Vagina (tissue), 2 donors: ENCODE results near the gene PNKD. TPM values are rescaled to one million over a fixed set of nuclear protein-coding genes. Genes with fewer than 3 reads are reported as not detected.
A peak's percentile ranks its signal among the peaks of the same experiment; 100 is the strongest.

Experiments used
- DNase-seq, 2 donors: peaks; one replicate each; pipeline ENCODE4 v3.0.0-alpha.2; 2017; ENCODE audit errors: extremely low spot score in 2 of 2
- H3K27ac ChIP-seq: fragments of 200-600 bp; sonication (generic); one replicate; pipeline ENCODE4 v1.5.1; 2019
- H3K27me3 ChIP-seq: fragments of 200-600 bp; sonication (generic); one replicate; pipeline ENCODE4 v1.5.1; 2019
- H3K36me3 ChIP-seq, 2 donors: fragments of 200-600 bp; sonication (generic); one replicate each; pipeline ENCODE4 v1.5.1; 2017 to 2019
- H3K4me1 ChIP-seq: fragments of 200-600 bp; sonication (generic); one replicate; pipeline ENCODE4 v1.5.1; 2019
- H3K4me3 ChIP-seq, 2 donors: fragments of 200-600 bp; sonication (generic); 1 replicate in 1 of 2; 2 replicates in 1 of 2; pipeline ENCODE4 v1.5.1; 2016 to 2019
- H3K9me3 ChIP-seq: fragments of 200-600 bp; sonication (generic); one replicate; pipeline ENCODE4 v1.5.1; 2019
- POLR2A ChIP-seq, 2 donors: fragments of 450-650 bp; IDR thresholded peaks; one replicate each; pipeline ENCODE4 v1.6.1; 2017; ENCODE audit warnings: antibody characterized with exemption in 2 of 2, mild to moderate bottlenecking in 2 of 2, moderate library complexity in 2 of 2
- POLR2AphosphoS5 ChIP-seq, 2 donors: sonication (generic); formaldehyde crosslinking; IDR thresholded peaks; one replicate each; pipeline ENCODE4 v1.9.0; 2017; ENCODE audit warnings: antibody characterized with exemption in 2 of 2, mild to moderate bottlenecking in 2 of 2, low read depth in 1 of 2; ENCODE audit not compliant: insufficient read depth in 1 of 2
- intact Hi-C: fragments of 100-400 bp; cut with DNase I; formaldehyde crosslinking; loops from one replicate; pipeline ENCODE4 v1.15.1; 2023
- total RNA-seq: library from RNA; depleted of rRNA; stranded (reverse); fragments of >200 nt; gene quantifications from one replicate; pipeline ENCODE4 v1.2.3, GENCODE V29; 2016
- TF ChIP-seq, protein P1 (sequence below), 3 experiments: fragments of 450-650 bp in 2 of 3; fragments of 200-600 bp in 1 of 3; sonication (generic) in 1 of 3; IDR thresholded peaks; one replicate each; pipeline ENCODE4 v1.5.1; 2017 to 2019; ENCODE audit warnings: antibody characterized with exemption in 3 of 3, mild to moderate bottlenecking in 2 of 3, moderate library complexity in 2 of 3

PNKD gene
- total RNA-seq, 1 donor from 2014 or later, result 28.7 TPM

DNA sequence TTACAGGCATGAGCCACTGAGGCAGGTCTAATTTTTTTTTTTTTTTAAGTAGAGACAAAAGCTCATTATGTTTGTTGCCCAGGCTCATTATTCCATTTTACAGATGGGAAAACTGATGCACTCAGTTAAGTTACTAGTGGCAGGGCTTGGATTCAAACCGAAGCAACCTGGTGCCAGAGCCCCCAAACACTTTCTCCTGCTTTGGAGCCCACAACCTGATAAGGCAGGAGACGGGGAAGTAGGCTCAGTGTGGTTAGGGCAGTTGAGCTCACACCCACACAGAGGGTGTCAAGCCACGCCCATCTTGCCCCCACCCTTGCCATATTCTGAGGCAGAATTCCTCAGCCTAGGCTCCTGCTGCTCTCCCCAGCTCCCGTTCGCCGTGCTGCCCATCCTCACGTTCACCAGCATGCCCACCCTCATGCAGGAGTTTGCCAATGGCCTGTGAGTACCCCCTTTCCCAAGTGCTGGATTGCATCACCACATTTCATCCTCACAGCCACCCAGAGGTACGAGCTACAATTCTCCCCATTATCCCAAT is 123.5 kb downstream of the PNKD start:
- H3K9me3 ChIP-seq, result no peaks in the 10 kb centered on the region
- H3K27ac ChIP-seq, result no peak overlapping the region
- no peak for DNase-seq
- no peaks in the 10 kb centered on the region for H3K36me3 ChIP-seq
- intact Hi-C loops, result no loop called here
- TF ChIP-seq, protein P1, sequence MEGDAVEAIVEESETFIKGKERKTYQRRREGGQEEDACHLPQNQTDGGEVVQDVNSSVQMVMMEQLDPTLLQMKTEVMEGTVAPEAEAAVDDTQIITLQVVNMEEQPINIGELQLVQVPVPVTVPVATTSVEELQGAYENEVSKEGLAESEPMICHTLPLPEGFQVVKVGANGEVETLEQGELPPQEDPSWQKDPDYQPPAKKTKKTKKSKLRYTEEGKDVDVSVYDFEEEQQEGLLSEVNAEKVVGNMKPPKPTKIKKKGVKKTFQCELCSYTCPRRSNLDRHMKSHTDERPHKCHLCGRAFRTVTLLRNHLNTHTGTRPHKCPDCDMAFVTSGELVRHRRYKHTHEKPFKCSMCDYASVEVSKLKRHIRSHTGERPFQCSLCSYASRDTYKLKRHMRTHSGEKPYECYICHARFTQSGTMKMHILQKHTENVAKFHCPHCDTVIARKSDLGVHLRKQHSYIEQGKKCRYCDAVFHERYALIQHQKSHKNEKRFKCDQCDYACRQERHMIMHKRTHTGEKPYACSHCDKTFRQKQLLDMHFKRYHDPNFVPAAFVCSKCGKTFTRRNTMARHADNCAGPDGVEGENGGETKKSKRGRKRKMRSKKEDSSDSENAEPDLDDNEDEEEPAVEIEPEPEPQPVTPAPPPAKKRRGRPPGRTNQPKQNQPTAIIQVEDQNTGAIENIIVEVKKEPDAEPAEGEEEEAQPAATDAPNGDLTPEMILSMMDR (IDR thresholded peaks at IDR 0.05), result no peak
- TF ChIP-seq POLR2AphosphoS5 (IDR thresholded peaks at IDR 0.05; ENCODE audit: insufficient read depth in 1 of 2, low read depth in 1 of 2), result no peak
- no peak for TF ChIP-seq POLR2A (IDR thresholded peaks at IDR 0.05)
- peaks cover 16% of the 10 kb centered on the region for H3K4me1 ChIP-seq
- no peaks in the 10 kb centered on the region for H3K27me3 ChIP-seq
- H3K4me3 ChIP-seq, result no peak overlapping the region

DNA sequence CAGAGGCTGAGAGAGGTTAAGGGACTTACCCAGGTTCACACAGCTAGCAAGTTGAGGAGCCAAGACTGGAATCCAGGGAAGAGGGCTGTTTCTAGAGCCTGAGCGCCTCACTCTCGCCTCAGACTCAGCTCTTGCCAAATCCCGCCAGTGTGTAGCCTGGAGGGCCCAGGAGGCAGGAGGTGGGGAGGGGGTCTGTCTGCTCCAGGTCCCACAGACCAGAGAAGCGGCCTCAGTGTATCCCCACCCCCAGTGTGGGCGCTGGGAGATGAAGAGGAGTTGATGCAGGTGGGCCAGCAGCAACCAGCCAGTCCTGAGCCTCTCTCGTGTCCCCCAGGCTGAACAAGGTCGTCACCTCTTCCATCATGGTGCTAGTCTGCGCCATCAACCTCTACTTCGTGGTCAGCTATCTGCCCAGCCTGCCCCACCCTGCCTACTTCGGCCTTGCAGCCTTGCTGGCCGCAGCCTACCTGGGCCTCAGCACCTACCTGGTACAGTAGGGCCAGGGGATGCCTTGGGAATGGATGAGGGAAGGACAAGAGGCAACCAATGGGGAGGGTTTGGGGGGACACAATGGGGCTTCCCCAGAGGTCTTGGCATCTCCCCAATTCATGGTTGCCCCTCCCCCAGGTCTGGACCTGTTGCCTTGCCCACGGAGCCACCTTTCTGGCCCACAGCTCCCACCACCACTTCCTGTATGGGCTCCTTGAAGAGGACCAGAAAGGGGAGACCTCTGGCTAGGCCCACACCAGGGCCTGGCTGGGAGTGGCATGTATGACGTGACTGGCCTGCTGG is 124.2 kb downstream of the PNKD start:
- intact Hi-C loops, result loop anchor here (5.0 kb wide), 1 partner anchor 102 kb away; the partner anchor contains the start of gene TMBIM1
- TF ChIP-seq POLR2A (IDR thresholded peaks at IDR 0.05) (no peak), POLR2AphosphoS5 (IDR thresholded peaks at IDR 0.05; ENCODE audit: insufficient read depth in 1 of 2, low read depth in 1 of 2) (no peak)
- TF ChIP-seq, protein P1 (IDR thresholded peaks at IDR 0.05), result no peak
- Histone ChIP-seq H3K27me3 (no peaks in the 10 kb centered on the region), H3K9me3 (no peaks in the 10 kb centered on the region), H3K4me1 (peaks cover 16% of the 10 kb centered on the region), H3K4me3 (no peak overlapping the region), H3K27ac (no peak overlapping the region), H3K36me3 (no peaks in the 10 kb centered on the region)
- DNase-seq, result no peak

DNA sequence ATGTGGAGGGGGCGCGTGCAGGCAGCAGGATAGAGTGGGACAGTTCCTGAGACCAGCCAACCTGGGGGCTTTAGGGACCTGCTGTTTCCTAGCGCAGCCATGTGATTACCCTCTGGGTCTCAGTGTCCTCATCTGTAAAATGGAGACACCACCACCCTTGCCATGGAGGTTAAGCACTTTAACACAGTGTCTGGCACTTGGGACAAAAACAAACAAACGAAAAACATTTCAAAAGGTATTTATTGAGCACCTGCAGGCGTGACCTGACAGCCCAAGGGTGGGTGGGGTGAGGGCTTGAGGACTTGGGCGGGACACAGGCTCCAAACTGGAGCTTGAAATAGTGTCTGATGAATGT is 124.7 kb downstream of the PNKD start:
- Histone ChIP-seq H3K27me3 (no peaks in the 10 kb centered on the region), H3K27ac (no peak overlapping the region), H3K36me3 (no peaks in the 10 kb centered on the region), H3K4me1 (peaks cover 16% of the 10 kb centered on the region), H3K9me3 (no peaks in the 10 kb centered on the region), H3K4me3 (peak overlapping the region in 1 of 2 donors; percentile 17)
- DNase-seq, result no peak
- intact Hi-C loops, result loop anchor here (5.0 kb wide), 1 partner anchor 103 kb away; the partner anchor contains the start of gene TMBIM1
- TF ChIP-seq, protein P1 (IDR thresholded peaks at IDR 0.05), result no peak
- no peak for TF ChIP-seq POLR2A (IDR thresholded peaks at IDR 0.05)
- TF ChIP-seq POLR2AphosphoS5 (IDR thresholded peaks at IDR 0.05; ENCODE audit: insufficient read depth in 1 of 2, low read depth in 1 of 2), result no peak

DNA sequence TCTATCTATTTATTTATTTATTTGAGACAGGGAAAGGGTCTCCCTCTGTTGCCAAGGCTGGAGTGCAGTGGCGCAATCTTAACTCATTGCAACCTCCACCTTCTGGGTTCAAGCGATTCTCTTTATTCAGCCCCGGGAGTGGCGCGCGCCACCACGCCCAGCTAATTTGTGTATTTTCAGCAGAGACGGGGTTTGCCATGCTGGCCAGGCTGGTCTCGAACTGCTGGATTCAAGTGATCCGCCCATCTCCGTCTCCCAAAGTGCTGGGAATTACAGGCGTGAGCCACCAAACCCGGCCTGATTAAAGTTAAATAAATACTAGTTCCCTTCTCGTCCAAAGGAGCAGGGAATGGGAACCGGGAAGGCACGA is 125.1 kb downstream of the PNKD start:
- H3K27ac ChIP-seq, result peak overlapping the region; percentile 99
- TF ChIP-seq POLR2AphosphoS5 (IDR thresholded peaks at IDR 0.05; ENCODE audit: insufficient read depth in 1 of 2, low read depth in 1 of 2) (no peak), POLR2A (IDR thresholded peaks at IDR 0.05) (no peak)
- TF ChIP-seq, protein P1 (IDR thresholded peaks at IDR 0.05), result no peak
- no peaks in the 10 kb centered on the region for H3K27me3 ChIP-seq
- H3K36me3 ChIP-seq, result no peaks in the 10 kb centered on the region
- peaks cover 16% of the 10 kb centered on the region for H3K4me1 ChIP-seq
- H3K4me3 ChIP-seq, result peak overlapping the region; percentile 17 to 79
- no peak for DNase-seq
- intact Hi-C loops, result loop anchor here (5.0 kb wide), 1 partner anchor 103 kb away; the partner anchor contains the start of gene TMBIM1
- no peaks in the 10 kb centered on the region for H3K9me3 ChIP-seq
